B cell (primary cell): ENCODE data around the gene HSPA12B.

Experiments
- CTCF ChIP-seq: fragments of 200-600 bp; IDR thresholded peaks from one replicate; pipeline ENCODE4 v1.8.0; 2022; ENCODE audit warnings: antibody characterized with exemption, mild to moderate bottlenecking
- EZH2 ChIP-seq: IDR thresholded peaks from 2 replicates; pipeline ENCODE4 v1.6.1; 2012; ENCODE audit warnings: borderline replicate concordance, low read depth, mild to moderate bottlenecking, moderate library complexity, low read length; ENCODE audit not compliant: insufficient read depth, poor library complexity, severe bottlenecking

GRCh38 chr20:3759316-3759823 lies 26.9 kb downstream of the HSPA12B start:
- TF ChIP-seq CTCF (no peak), EZH2 (no peak)
